ENCODE data around the gene RNF166.

- TF ChIP-seq CTCF (IDR thresholded peaks at IDR 0.05; ENCODE audit: poor library complexity, severe bottlenecking) (no peak), EP300 (conservative IDR thresholded peaks at IDR 0.05; ENCODE audit: poor library complexity, severe bottlenecking) (no peak), RAD21 (conservative IDR thresholded peaks at IDR 0.05) (no peak)
These were observed 24.3 kb downstream of the RNF166 start for GRCh38 chr16:88681709-88682451.

Measured in neural cell (in vitro differentiated cells).